HG02970 (cell line): ENCODE results near the gene THOP1.

Experiments used
- ATAC-seq: cut with Tn5 transposase; IDR thresholded peaks from one replicate; pipeline ENCODE4 v1.9.1; 2021; ENCODE audit warnings: mild to moderate bottlenecking, moderate library complexity, moderate number of reproducible peaks; ENCODE audit not compliant: unreplicated experiment, low FRiP score

THOP1 gene

DNA sequence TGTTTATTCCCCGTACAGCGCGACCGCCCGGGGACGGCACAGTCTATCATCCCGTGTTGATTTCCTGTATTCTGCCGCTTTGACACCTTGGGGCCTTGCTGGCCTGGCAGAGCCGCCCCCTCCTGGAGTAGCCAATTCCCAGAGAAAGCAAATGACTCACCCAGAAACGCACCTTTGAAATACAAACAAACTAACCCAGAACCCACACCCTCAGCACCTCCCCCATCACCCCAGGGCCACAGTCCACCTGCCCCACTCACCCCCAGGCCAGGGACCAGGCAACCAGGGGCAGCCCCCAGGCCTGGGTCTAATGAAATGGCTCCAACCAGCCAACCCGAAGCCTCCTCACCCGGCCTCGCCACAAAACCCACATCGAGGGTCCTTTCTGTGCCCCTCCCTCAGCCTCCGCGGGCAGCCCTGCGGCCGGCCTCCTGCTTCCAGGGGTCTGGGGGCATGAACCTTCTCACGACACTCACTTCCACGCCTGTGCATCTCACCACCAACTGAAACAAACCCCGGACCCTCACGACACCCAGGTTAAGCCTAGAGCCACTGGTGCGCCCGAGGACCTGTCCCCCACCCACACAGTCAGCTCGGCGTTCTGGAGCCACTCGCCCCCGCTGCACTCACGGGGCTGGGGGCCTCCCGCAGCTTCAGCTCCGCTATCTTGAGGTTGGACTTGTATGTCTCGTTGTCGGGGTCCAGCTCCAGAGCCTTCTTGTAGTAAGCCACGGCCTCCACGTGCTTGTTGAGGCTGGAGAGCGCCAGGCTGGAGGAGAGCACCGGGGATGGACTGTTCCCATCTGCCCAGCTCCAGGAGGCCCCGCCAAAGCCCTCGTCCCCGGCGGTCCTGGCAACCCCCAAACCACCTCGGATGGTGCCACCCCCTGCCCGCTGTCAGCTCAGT, 23.2 kb upstream of the THOP1 start:
- ATAC-seq = no peak

DNA sequence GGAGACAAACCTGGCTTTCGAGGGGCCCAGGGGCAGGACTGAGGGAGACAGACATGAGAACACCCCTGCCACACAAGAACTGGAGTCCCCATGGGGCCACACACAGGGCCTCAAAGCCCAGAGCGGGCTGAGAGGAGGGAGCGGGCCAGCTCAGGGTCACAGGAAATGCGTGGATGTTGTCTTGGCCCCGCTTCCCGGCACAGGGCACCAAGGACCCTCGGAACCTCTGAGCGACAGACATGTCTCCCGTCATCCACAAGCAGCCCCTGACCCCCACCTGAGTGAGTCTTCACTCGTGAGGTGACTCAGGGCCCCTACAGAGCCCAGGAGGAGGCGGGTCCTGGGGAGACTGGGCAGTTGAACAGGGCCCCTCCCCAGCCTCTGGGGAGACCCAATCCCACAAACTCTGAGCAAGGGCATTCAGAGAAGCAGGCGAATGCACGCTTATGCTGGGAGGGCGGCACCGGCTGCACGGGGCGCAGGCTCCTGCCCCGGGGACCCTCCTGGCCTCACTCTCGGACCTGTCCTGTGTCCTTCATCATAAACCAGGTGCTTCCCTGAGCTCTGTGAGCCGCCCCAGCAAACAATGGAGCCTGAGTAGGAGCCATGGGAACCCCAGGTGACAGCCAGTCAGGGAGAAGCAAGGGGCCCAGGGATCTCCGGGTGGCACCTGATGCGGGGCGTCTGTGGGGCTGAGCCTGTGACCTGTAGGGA, 22.4 kb upstream of the THOP1 start:
- ATAC-seq = no peak

DNA sequence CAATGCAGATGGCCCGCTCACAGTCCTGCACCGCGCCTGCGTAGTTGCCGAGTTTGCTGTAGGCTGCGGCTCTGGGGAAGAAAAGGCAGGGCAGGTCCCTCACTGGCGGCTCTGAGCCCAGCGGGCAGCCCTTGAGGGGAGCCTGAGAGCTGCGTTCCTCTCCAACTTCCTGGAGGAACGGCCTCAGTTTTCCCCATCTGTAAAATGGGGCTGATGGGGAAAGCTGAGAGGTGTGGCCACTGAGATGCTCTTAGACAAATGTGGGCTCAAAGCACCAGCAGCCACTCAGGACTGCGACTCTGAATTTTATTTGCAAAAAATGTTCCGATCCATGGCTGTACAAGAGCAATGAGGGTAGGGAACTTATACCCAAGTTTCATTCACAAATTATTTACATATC, 21.6 kb upstream of the THOP1 start:
- no peak for ATAC-seq

DNA sequence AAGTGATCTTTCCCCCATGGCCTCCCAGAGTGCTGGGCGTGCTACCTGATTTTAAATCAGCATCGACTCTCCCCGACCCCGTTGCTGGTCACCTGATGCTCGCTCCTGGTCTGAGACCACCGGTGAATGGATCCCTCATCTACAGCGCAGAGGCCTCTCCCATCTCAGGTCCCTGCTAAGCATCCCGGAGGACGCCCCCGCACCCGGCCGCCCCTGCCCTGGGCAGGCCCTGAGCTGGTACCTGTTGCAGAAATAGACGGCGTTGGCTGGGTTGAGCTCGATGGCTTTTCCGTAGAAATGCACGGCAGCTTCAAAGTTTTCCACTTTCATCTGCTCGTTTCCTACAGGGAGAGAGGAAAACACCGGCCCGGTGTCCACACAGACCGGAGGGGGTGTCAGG, 20.4 kb upstream of the THOP1 start:
- no peak for ATAC-seq

DNA sequence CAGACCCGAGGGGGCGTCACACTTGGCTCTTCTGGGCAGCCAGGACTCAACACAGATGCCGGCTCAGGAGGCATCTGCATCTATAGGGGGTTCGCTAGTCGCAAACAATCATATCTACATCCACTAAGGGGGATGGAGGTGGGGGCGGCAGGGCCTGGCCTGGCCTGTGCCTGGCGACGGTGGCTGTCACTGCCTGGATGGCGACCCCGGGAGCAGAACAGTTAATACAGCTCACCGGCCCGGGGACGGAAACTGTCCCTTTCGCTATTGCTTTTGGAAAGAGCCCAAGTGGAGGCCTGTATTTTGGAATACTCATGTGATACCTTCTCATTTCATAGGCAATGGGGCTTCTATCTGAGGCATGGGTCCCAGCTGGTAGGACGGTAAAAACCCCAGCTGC, 19.9 kb upstream of the THOP1 start:
- no peak for ATAC-seq

DNA sequence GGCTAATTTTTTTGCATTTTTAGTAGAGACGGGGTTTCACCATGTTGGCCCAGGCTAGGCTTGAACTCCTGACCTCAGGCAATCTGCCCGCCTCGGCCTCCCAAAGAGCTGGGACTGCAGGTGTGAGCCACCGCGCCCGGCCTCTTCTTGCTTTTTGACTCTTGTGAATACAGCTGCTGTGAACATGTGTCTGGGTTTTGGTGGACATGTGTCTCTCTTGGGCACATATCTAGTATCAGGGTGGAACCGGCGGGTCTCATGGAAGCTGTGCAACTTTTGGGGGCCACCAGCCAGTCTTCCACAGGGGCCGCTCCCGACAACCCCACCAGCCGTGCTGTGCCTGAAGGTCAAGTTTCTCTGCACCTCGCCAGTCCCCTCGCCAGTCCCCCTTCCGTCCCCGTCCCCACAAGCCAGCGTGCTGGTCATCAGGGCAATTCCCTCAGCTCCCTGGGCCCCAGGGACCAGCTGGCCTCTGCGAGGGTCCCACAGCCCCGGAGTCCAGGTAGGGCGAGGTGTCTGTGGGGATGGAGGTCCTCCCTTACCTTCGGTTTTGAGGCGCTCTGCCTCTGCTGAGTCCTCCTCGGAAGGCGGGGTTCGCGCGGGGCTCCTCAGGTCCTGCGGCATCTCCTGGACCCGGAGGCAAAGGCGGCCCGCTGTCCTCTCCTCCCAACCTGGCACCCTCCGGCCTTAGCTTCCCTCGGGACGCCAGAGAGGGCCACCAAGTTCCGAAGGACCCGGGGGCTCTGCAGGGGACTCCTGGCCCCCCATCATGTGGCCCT, 18.5 kb upstream of the THOP1 start:
- no peak for ATAC-seq

DNA sequence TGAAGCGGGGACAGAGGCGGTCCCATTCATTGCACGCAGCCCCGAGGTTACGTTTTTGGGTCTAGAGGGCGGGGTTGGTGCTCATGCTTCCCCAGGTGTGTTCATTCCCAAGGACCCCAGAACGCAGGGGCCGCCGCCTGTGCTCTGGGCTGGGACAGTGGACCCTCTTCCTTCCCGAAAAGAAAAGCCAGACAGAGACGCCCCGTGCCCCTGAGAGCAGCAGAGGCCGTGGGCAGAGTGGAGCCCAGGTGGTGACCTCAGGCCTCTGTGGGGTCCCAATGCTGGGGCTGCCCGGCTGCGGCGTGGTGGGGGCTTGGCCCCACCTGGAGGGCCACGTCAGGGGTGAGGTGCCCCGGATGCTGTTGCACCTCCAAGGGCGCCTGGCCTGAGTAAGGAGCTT, 17.6 kb upstream of the THOP1 start:
- no peak for ATAC-seq

DNA sequence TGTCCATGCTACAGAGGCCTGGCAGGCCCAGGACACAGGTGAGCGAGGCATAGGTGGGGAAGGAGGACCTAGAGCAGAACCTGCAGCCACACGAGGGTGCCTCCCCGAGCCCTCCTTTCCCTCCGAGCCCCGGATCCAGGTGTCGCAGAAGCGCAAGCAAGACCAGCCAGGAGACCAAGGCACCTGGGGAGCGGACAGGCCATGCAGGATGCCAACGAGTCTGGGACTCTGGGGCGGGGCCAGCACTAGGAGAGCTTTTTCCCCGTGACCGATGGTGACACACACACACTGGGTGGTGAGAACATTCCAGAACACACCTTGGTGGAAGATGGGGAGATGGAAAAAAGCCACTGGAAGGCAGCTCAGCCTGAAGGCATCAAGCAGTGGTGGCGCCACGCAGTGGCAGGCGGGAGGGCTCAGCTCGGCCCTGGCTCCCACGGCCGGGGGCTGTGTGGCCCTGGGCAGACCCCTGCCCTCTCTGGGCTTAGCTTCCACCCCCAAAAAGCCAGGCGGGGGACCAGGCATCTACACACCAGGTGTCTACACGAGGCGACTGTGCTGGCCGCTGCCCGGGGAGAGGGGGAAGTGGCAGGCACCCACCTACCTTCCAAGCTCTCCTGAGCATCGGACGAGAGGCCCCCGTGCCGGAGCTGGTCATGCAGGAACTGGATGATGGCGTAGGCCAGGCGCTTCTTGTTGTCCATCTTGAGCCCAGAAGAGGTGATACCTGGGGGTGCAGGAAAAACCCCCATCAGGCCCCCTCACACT, 16.8 kb upstream of the THOP1 start:
- no peak for ATAC-seq

DNA sequence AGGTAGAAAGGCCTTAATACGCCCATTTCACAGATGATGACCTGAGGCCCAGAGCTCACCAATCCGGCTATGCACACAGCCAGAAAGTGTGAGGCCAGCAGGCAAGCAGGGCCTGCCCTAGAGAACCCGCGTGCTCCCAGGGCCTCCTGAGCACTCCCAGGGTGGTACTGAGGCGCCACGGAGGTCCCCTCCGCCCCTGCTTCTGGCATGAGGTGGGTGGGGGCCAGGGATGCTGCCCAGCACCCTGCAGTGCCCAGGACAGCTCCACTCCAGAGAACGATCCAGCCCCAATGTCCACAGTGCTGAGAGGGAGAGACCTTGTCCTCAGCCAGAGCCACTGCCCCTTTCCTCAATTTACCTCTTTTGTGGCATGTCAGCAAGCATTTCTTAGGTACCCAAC, 16.1 kb upstream of the THOP1 start:
- ATAC-seq = no peak

DNA sequence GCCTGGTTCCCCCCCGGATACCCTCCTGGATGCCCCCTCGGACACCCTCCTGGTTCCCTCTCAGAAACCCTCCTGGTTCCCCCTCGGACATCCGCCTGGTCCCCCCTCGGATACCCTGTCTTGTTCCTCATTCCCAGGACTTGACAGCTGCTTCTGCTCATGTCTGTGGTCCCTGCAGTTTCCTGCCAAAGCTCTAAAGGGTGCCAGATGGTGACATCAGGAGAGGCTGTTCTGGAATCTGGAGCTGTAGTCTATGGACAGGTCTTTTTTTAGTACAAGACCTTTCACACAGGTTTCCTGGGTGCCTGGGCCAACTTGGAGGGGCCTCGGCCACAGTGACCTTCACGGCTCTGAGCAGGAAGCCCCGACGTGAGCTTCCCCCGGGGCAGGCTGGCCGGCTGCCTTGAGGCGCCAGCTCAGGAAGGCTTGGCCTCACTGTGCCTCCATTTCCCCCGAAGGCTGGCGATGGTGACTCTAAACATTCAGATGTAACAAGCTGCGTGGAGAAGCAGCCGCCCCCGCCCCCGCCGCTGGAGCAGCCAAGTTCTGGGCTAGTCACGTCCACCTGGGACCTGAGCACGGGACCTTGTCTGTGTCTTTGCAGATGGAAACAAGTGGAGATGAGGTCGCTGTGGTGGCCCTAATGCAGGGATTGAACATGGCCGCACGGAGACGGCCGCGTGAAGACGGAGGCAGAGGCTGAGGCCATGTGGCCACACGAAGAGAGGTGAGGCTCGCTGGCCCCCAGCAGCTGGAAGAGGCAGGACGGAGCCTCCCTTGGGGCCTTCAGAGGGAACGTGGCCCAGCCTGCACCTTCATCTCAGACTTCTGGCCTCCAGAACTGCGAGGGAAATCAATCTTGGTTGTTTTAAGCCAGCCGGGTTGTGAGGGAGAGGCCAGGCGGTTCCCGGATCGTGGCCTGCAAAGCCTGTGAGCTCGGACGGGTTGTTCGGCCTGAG, 15.0 kb upstream of the THOP1 start:
- ATAC-seq = no peak

DNA sequence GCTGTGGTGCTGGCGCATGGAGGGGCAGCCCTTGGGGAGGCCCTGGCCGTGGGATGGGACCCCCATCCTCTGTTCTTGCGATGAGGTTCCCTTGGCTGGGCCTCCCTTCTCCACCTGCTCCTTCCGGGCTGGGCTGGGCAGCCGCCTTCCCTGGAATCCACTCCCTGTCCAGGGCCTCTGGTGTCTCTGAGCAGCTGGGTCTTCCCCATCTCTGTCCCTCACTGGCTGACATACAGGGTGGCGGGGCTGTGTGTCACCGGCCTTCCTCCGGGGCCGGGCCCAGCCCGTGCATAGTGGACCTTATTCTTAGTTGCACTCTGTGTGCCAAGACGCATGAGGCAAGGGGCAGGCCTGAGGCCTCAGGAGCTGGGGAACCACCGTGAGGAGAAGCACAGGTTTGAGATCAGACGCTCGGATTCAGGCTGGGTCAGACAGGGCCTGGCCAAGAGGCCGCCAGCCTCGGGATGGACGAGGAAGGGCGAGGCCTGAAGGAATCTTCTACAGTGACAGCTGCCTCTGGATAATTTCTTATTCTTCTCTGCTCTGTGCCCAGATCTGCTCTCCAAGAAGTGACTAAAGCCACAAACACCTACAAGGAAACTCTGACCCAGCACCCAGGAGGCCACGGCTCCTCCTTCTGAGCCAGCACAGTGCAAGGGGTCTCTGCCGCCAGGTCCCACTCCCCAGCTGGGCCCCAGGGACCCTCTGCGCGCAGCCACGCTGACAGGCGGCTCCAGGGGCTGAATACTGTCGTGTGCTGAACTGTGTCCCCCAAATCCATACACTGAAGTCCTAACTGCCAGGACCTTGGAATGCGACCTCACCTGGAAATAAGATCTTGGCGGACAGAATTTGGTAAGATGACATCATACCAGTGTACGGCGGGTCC, 13.3 kb upstream of the THOP1 start:
- ATAC-seq = no peak

DNA sequence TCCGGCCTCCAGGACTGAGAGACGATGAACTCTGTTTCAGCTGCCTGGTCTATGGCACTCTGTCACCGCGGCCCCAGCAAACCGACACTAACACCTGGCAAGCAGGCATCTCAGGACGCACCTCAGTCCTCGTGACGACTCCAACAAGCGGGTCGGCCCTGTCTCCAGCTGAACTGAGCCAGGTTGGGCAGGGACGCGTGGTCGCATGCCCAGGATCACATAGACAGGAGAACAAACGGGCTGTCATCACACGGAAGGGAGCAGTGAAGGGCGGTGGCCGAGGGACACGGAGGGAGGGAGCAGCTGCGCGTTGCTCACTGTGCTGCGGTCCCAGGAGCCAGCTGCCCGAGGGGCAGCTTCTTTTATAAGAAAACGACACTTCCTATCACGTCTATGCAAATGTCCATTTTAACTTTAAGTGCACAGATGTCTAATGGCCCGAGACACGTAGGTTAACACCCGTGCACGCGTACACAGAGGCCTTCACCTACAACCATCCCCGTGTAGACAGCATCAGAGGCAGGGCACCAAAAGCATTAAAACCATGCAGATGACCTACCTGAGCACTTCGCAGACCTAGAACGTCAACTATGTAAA, 11.1 kb upstream of the THOP1 start:
- ATAC-seq = no peak

DNA sequence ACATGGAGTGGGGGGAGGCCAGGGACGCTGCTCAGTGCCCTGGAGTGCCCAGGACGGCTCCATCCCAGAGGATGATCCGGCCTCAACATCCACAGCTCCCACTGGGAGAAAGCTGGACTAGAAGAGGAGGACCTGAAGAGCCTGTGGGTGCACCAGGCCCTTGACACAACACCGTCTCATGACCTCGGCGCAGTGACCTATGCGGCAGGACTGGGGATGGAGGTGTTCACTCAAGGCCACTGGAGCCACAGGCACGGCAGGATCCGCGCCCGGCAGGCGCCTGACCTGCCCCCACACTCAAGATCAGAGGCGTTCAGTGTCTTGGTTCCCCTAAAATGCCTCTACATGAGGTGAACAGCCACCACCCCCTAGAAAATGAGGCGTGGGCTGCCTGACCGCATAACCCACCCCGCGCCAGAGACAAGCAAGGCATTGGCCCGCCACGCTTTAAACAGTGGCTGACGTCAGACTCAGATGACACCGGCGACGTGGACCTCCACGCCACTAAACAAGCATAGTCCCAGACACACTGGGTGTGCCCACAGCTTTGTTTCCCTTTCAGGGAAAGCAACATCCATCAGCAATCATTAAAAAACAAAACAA, 10.2 kb upstream of the THOP1 start:
- no peak for ATAC-seq

DNA sequence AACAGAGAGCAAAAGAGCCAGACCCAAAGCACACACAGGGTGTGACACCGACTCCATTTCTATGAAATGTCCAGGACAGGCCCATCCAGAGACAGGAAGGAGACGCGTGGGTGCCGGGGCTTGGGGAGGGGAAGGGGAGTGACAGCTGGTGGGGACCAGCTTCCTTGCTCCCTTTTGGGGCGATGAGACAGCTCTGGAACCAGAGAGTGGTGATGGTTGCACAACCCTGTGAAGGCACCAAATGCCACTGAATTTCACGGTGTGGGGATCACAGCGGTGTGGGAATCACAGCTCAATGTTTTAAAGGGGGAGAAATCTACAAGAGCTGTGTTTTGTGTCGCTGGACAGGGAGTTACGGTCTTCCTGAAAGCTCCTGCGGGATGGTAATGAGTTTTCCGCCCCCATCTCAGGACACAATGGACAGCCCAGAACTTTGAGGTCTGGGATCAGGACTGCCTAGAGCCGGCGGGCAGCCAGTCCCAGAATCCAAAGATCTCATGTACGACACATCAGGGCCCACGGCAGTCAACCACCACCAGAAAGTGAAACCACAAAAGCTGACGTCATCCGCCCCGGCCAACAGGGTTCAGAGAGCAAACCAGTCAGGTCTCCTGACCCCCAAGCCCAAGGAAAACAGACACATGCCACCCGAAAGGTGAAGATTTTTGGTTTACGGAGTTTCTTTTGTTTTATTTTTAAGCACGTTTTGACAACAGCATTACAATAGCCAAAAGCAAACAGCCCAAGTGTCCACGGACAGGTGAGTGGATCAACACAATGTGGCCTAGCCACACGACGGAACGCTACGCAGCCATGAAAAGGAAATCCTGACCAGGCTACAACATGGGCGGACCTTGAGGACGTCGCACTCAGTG, 9.5 kb upstream of the THOP1 start:
- ATAC-seq = no peak

DNA sequence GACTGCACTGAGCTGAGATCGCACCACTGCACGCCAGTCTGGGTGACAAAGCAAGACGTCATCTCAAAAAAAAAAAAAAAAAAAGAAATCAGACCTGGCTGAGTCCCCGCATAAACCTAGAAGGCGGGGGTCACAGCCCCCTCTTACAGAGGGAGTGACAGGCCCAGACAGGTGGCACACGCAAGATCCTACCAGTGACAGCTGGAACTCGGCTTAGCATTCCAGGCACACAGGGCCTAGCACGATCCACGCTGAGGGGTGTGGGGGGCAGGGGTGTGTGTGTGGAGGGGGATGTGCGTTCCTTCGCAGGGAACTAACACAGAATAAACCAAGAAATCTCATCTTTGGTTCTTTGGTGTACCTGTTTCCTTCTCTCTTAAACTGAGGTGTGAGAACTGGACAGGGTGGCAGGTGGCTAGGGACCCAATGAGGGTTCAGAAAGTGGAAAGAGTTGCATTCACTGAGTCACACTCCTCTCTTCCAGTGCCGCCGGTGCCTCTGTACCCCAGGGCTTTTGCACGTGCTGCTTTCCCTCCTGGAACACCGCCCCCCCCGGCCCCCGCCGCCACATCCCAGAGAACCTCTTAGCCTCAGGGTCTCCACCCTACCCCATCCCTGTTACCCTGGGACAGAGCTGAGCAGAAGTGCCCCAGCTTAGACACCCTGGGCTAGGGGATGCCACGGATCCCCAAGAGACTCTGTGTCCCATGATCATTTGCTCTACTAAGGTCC, 7.2 kb upstream of the THOP1 start:
- no peak for ATAC-seq
